IPS DF 19.7 (cell line): Measurements from ENCODE around the gene NDUFB6.
"Not testable (repeated sequence)": the region's sequence is repeated elsewhere in the genome, so short reads cannot be mapped to it uniquely, and the experiment has no call there.

Experiments used
- DNase-seq: peaks from one replicate; pipeline ENCODE4 v3.0.0-alpha.2; 2013; ENCODE audit warnings: low read depth, low spot score

The NDUFB6 gene

DNA sequence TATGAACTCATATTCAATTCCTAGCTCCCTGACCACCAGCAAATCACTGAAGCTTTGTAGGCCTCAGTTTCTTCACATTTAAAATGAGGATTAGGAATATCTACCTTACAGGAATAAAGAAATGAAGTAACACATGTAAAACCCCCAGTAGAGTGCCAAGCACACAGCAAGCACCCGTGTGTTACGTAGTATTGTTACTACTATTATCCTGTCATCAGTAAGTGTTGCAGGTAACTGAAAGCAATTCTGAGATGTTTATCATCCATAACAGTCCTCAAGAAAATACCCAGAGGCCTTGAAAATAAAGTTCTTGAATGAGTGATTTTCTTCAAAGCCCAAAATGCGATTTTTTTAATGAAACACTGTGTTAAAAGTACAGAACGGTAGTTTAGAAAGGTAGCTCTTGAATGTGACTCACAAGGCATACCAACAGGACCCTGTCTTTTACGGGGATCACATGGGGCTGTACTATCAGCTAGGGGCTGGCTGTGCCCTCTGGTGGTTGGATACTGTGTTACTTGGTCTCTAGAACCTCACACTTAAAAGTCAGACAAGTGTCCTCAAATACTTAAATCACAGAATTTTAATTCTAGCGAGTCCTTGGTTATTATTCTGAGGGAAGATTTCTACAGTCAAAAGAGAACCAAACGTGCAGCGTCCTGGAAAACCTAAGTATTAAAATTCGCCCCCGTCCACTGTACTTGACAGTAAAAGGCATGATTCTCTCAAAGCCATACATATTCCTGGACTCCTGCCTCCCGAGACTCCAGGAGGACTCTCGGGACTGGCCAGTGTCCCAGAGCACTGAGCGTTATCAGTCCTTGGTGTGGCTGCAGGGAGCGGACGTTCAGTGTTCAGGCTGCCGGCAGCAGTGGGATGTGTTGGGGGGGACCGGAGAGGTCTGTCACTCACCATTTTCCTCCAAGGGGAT lies 725 bp downstream of the NDUFB6 start:
- DNase-seq, result no peak

DNA sequence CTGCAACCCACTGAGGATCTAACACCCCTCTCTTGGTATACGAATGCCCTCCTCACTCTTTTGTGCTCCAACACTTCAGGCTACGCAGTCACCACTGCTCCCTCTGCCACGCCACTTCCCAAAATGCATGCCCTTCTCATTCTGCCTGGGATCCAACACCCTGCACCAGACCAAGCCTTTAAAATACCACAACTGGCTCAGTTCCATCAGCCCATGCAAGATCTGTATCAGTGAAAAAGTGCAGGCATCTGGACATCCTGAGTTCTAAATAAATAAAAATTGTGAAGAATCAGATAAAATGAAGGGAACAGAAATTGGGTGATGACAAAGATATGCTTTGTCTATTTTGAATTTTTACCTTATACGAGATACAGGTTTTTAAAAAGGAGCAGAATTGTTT lies 2.7 kb downstream of the NDUFB6 start:
- no peak for DNase-seq

DNA sequence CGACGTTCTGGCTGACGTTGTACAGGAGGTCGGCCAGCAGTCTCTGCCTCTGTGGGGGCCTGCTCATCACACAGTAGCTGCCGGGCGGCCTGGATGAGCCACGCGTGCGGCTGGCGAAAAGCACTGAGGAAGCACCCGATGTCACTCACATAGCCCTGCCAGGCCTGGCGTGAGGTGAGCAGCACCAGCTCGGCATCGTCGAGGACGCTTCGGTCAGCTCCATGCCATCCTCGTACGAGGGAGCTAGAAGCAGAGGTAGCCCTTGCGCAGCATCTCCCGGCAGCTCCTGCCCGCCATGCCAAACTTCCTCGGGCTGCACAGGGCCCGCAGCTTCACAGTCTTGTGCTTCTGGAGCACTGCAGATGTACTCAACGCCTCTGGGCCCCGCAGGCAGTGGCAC lies 6.2 kb downstream of the NDUFB6 start:
- DNase-seq, result no peak

GRCh38 chr9:32565967-32566366 lies 7.0 kb downstream of the NDUFB6 start:
- DNase-seq, result no peak

- DNase-seq, result no peak
These were observed 14.5 kb downstream of the NDUFB6 start for GRCh38 chr9:32558408-32558934.

DNA sequence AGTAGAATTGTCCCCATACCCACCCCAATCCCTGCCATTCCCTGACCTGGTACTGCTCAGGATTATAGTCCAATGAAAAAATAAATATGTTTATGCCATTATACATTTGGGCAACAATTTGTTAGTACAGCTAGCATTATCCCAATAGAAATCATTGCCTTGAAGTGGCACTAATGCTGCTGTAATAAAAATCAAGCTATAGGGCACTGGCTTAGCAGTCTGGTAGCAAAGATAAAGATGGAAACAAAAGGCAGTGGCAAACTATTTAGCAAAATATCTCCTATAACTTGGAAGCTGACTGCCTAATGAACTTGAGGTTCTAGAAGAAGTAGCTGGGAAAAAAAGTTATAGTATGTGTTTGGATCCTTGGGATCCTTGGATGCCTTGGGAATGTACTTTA lies 18.4 kb downstream of the NDUFB6 start:
- no peak for DNase-seq

- DNase-seq, result no peak
These were observed 18.9 kb downstream of the NDUFB6 start for GRCh38 chr9:32554107-32554506.

- DNase-seq, result peak; percentile 71
These were observed 20.6 kb downstream of the NDUFB6 start, which contains the start of the genes SMIM27 and TOPORS for GRCh38 chr9:32552172-32552872. SMIM27 (plus strand) TSS chr9:32552327; CDS start chr9:32552435, 108 bp downstream. TOPORS (minus strand) TSS chr9:32552586; CDS start chr9:32552436, 150 bp downstream.

DNA sequence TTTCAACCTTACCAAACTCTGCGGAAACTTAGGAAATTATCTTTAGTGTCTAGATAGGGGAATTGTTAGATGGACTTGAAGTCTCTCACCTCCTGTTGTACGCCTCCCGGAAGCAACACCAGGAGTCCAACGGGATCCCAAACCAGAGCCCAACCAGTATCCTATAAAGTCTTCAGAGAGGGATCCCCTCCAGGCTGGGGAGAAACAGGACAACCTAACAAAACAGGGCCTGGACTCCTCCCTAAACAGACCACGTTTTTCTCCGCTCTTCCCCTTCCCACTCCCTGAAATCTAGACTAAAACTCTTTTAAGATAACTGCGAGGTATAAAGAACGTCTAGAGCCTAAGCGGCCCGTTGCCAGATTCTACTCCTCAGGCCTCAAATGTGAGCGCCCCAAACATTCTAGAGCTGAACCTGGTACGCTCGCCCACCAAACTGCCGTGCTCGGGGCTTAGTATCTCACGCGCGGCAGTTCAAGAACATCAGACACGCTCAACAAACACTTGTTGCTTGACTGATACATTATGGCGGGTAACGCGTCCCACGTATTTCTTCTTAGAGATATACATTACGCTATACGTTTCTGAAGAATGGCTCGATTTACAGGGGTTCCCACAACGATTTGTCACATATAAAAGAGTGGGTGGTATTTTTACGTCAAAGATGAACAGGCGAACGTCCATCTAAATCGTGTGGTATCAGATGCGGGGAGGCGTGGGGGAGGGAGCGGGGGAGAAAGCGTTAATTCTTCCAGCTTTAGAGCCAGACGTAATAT lies 21.5 kb downstream of the NDUFB6 start:
- no peak for DNase-seq

GRCh38 chr9:32550562-32551275 lies 22.2 kb downstream of the NDUFB6 start:
- DNase-seq, result peak; percentile 84

DNA sequence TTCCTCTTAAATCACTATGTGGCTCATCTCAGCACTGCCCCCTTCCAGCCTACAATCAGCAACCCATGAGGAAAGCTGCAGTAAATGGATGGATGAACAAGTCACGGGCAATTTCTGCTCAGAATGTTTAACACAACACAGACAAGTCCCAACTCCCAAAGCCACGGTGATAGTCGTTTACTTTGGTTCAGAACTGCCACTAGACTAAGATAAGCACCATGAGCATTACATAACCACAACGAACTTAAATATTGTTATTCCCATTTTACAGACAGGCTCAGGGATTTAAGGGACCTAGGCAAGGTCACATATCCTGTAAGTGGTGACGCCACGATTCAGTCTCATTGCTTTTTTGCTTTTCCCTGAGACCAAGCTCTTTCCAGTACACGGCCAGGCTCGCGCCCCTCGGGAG lies 22.8 kb downstream of the NDUFB6 start:
- DNase-seq, result no peak

DNA sequence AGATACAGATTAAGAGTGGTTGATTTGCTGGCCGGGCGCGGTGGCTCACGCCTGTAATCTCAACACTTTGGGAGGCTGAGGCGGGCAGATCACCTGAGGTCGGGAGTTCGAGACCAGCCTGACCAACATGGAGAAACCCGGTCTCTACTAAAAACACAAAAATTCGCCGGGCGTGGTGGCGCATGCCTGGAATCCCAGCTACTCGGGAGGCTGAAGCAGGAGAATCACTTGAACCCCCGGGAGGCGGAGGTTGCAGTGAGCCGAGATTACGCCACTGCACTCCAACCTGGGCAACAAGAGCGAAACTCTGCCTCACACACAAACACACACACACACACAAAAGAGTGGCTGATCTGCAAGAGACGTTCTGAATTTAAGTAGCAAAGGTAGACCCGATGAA lies 24.7 kb downstream of the NDUFB6 start:
- DNase-seq, result not testable (repeated sequence)

GRCh38 chr9:32545884-32546283 lies 27.1 kb downstream of the NDUFB6 start:
- no peak for DNase-seq

- no peak for DNase-seq
These were observed 29.9 kb downstream of the NDUFB6 start for GRCh38 chr9:32543047-32543446.

- DNase-seq, result no peak
These were observed 39.1 kb downstream of the NDUFB6 start for GRCh38 chr9:32533816-32534215.

- no peak for DNase-seq
These were observed 39.6 kb downstream of the NDUFB6 start for GRCh38 chr9:32533336-32533735.

- no peak for DNase-seq
These were observed 46.3 kb downstream of the NDUFB6 start for GRCh38 chr9:32526707-32527048.

DNA sequence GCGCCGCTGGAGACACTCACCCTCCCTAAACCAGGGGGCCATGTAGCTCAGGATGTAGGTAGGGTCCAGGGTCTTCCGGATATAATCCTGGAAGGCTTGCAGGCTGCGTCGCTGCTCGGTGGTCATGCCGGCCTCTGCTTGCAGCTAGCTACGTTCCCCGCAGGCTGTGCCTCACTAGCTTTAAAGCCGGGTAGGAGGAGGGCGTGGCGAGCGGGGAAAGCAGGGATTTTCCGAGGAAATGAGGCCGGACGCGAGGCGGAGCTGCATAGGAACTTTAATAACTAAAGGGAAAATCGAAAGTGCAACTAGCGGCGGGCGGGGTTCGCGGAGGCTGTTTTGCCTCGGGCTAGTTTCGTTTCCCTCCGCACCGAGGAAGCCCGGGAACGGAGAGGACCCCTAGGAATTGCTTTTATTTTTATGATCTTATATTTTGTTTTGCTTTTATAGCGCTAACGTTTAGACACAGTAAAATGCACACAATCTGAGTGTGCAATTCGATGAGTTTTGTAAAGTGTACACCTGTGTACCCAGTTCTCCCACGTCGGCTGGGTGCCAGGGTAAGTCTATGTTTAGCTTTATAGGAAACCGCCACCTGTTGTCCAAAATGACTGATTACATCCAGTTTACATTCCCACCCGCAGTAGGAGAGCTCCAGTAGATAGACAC lies 46.8 kb downstream of the NDUFB6 start, which contains the start of gene RIGI:
Gene RIGI, minus strand, starts transcription at position 156 of the 666 bp plus-strand sequence. Its CDS starts 30 bp downstream, at position 126.
- no peak for DNase-seq

DNA sequence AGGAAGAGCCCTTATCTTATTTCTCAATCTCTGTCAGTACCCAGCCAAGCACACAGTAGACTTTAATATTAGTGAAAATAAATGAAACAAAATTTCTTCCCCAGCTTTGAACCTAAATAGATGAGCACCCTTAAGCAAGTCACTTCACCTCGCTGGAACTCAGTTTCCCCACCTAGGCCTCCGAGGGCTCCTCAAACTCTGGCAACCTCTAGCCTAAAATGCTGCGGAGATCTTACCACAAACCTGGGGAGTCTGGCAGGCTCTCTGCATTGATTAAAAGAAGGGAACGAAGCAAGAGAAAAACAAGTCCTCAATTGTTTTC lies 47.3 kb downstream of the NDUFB6 start:
- no peak for DNase-seq

- no peak for DNase-seq
These were observed 47.9 kb downstream of the NDUFB6 start for GRCh38 chr9:32524892-32525708.
